Suprapubic skin (tissue), 4 donors: ENCODE results near the gene SORCS2.

ENCODE experiments used
- POLR2A ChIP-seq, 2 donors: fragments of 450-650 bp; IDR thresholded peaks; one replicate each; pipeline ENCODE4 v1.6.1; 2017; ENCODE audit warnings: antibody characterized with exemption in 2 of 2, mild to moderate bottlenecking in 2 of 2, moderate library complexity in 2 of 2
- POLR2AphosphoS5 ChIP-seq, 3 donors: sonication (generic); formaldehyde crosslinking; IDR thresholded peaks; one replicate each; pipeline ENCODE4 v1.6.1; 2017; ENCODE audit warnings: antibody characterized with exemption in 3 of 3
- TF ChIP-seq, protein P1 (sequence below), 2 donors: fragments of 200-600 bp in 1 of 2; fragments of 450-650 bp in 1 of 2; sonication (generic) in 1 of 2; IDR thresholded peaks; one replicate each; pipeline ENCODE4 v1.5.1; 2016 to 2019; ENCODE audit warnings: antibody characterized with exemption in 2 of 2, mild to moderate bottlenecking in 1 of 2, moderate library complexity in 1 of 2

DNA sequence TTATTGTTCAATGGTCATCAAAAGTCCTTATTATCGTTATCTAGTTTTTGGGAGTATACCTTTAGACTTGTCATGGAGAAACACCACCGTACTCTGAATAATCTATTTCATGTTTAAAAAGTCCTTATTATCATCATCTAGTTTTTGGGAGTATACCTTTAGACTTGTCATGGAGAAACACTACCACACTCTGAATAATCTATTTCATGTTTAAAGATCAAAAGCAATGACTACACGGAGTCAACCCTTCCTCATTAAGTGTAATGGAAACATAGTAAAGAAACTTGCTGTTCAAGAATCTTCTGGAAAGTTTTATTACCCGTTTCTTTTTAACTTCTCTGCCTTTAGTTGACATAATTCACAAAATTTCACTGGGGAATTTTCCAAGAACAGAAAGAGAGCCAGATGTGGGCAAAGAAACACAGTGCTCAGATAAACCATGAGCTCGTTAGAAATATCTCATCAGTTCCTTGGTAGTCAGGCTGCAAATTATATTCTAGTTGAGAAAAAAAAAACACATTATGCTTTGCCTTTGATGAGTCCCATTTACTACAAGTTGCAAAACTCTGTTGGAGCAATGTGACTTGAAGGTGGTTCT, 588.5 kb downstream of the SORCS2 start:
- TF ChIP-seq, protein P1, sequence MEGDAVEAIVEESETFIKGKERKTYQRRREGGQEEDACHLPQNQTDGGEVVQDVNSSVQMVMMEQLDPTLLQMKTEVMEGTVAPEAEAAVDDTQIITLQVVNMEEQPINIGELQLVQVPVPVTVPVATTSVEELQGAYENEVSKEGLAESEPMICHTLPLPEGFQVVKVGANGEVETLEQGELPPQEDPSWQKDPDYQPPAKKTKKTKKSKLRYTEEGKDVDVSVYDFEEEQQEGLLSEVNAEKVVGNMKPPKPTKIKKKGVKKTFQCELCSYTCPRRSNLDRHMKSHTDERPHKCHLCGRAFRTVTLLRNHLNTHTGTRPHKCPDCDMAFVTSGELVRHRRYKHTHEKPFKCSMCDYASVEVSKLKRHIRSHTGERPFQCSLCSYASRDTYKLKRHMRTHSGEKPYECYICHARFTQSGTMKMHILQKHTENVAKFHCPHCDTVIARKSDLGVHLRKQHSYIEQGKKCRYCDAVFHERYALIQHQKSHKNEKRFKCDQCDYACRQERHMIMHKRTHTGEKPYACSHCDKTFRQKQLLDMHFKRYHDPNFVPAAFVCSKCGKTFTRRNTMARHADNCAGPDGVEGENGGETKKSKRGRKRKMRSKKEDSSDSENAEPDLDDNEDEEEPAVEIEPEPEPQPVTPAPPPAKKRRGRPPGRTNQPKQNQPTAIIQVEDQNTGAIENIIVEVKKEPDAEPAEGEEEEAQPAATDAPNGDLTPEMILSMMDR (IDR thresholded peaks at IDR 0.05) = no peak
- no peak for TF ChIP-seq POLR2A (IDR thresholded peaks at IDR 0.05)
- TF ChIP-seq POLR2AphosphoS5 (IDR thresholded peaks at IDR 0.05) = no peak
